K562 (cell line): ENCODE results near the gene PNPLA2.

Source experiments
- CTCF ChIP-seq, 3 experiments: IDR thresholded peaks in 2 of 3; conservative IDR thresholded peaks in 1 of 3; 2 replicates each; pipeline ENCODE4 v1.5.1; 2011 to 2012; ENCODE audit warnings: low read length in 3 of 3, mild to moderate bottlenecking in 3 of 3, control low read depth in 2 of 3, improper control_type of control experiment in 1 of 3, inconsistent platforms in 1 of 3, low read depth in 1 of 3, mixed read lengths in 1 of 3, moderate library complexity in 1 of 3; ENCODE audit not compliant: insufficient read depth in 2 of 3
- FOXK2 ChIP-seq, 2 experiments: fragments of 450-650 bp; IDR thresholded peaks in 1 of 2; conservative IDR thresholded peaks in 1 of 2; 2 replicates each; pipeline ENCODE4 v1.6.1; 2016; ENCODE audit warnings: low read depth in 2 of 2, mild to moderate bottlenecking in 1 of 2
- GATA2 ChIP-seq: sonication (generic); formaldehyde crosslinking; IDR thresholded peaks from 2 replicates; pipeline ENCODE4 v1.4.0; 2020; ENCODE audit warnings: mild to moderate bottlenecking, missing genetic modification reagents
- MAFK ChIP-seq: IDR thresholded peaks from 2 replicates; pipeline ENCODE4 v1.6.1; 2011; ENCODE audit warnings: low read length, improper control_type of control experiment
- NBN ChIP-seq: fragments of 450-650 bp; IDR thresholded peaks from 2 replicates; pipeline ENCODE4 v1.6.1; 2016; ENCODE audit warnings: low read depth, mild to moderate bottlenecking
- TAF1 ChIP-seq: IDR thresholded peaks from 2 replicates; pipeline ENCODE4 v1.6.1; 2011; ENCODE audit warnings: mild to moderate bottlenecking, low read length, moderate library complexity; ENCODE audit not compliant: insufficient read depth, control insufficient read depth, severe bottlenecking; ENCODE audit errors: extremely low read depth
- TBP ChIP-seq: optimal IDR thresholded peaks from 2 replicates; pipeline ENCODE3; 2011; ENCODE audit warnings: low read depth, low read length, improper control_type of control experiment
- YY1 ChIP-seq, 3 experiments: IDR thresholded peaks; 2 replicates each; pipeline ENCODE4 v1.6.1; 2011; ENCODE audit warnings: low read length in 2 of 3, mild to moderate bottlenecking in 2 of 3, moderate library complexity in 2 of 3, borderline replicate concordance in 1 of 3, control low read depth in 1 of 3, low read depth in 1 of 3; ENCODE audit not compliant: insufficient read depth in 3 of 3, insufficient replicate concordance in 2 of 3, control insufficient read depth in 1 of 3, insufficient read length in 1 of 3; ENCODE audit errors: extremely low read depth in 1 of 3
- ZNF707 ChIP-seq: fragments of 250-450 bp; sonication (Bioruptor Pico); conservative IDR thresholded peaks from 2 replicates; pipeline ENCODE4 v1.8.0; 2022; ENCODE audit warnings: inconsistent platforms, mild to moderate bottlenecking, moderate library complexity
- TF ChIP-seq, protein P1 (sequence below): sonication (generic); formaldehyde crosslinking; IDR thresholded peaks from 2 replicates; pipeline ENCODE4 v1.9.0; 2022; ENCODE audit warnings: mild to moderate bottlenecking, missing genetic modification reagents

DNA sequence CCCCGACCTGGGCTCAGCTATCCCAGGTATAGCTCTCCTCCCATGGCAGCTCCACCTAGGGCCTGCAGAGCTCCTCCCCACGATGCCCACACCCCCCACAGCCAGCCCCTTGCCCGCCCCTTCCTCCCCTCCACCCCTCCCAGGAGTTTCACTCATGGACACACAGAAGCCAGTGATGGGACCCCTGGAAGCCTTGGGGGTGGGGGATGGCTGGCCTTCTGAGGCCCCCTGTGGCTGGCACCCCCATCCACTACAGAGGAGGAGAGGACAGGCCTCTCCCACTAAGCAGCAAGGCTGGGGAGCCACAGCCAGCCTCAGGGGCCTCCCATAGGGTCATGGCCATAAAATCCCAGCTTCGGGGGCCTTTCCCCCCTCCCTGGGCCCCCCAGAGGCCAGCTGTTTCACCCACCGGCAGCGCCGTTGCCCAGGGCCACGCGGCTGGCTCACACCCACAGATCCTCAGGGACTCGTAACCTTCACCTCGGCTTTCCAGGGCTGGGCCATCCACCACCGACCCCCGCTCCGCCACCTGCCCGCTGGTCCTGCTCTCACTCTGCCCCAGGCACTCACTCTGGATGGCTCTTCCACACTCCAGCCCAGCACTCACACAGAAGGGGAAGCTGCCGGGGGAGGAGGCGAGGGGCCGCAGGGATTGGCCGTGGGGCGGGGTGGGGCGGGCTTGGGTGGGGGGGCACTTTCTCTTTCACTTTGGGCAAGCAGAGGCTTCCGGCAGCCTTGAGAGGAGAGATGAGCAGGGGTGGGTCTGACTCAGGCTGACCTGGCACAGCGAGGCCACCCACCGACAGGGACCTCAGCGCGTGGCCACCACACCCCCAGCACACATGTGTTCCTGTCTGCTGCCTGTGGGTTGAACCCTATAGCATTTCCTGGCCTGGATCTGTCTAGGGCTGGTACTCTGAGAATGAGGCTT lies 22.8 kb upstream of the PNPLA2 start:
- TF ChIP-seq TBP (no peak), CTCF (IDR thresholded peaks at IDR 0.05 in 2 of 3, conservative IDR thresholded peaks at IDR 0.05 in 1 of 3; ENCODE audit: insufficient read depth in 2 of 3, low read depth in 1 of 3, low read length in 3 of 3) (no peak), YY1 (IDR thresholded peaks at IDR 0.05; ENCODE audit: borderline replicate concordance in 1 of 3, control insufficient read depth in 1 of 3, extremely low read depth in 1 of 3, insufficient read depth in 3 of 3, insufficient read length in 1 of 3, insufficient replicate concordance in 2 of 3, low read depth in 1 of 3, low read length in 2 of 3) (no peak), NBN (no peak), FOXK2 (conservative IDR thresholded peaks at IDR 0.05 in 1 of 2, IDR thresholded peaks at IDR 0.05 in 1 of 2; ENCODE audit: low read depth in 2 of 2) (no peak), ZNF707 (CRISPR knock-in tag) (no peak), MAFK (no peak), TAF1 (no peak), GATA2 (no peak)
- TF ChIP-seq, protein P1, sequence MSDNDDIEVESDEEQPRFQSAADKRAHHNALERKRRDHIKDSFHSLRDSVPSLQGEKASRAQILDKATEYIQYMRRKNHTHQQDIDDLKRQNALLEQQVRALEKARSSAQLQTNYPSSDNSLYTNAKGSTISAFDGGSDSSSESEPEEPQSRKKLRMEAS (CRISPR knock-in tag) = no peak; the same call in 1 of the 2 replicates
